Left ventricle myocardium superior (tissue), 1 donor: Measurements from ENCODE around the gene NLN. TPM values are rescaled to one million over a fixed set of nuclear protein-coding genes. Genes with fewer than 3 reads are reported as not detected.

Experiments
- total RNA-seq: library from RNA; stranded (reverse); fragmentation: NEBNext Ultra II Directional; extraction: Animal tissue kit (Norgen Biotek cat#: 25700); gene quantifications from one replicate; pipeline ENCODE4 v1.2.1, GENCODE V29; 2021
- donor health status: DM: no; HTN: yes; CAD: no; lungs with severe emphysema.

Gene NLN
- total RNA-seq, 1 donor from 2014 or later, result 14.1 TPM

Other genes starting within 250 kb of the NLN start
- gene ADAMTS6, start 240.3 kb upstream of the NLN start, total RNA-seq, result 1.4 TPM
- 0.99 TPM for gene CENPK, start 159.0 kb upstream of the NLN start, total RNA-seq
- 21.9 TPM for gene PPWD1, start 158.9 kb upstream of the NLN start, total RNA-seq
- 20.3 TPM for gene TRIM23, start 97.9 kb upstream of the NLN start, total RNA-seq
- gene SHLD3, start 97.2 kb upstream of the NLN start, total RNA-seq, result 1.9 TPM
- 23.0 TPM for gene TRAPPC13, start 97.2 kb upstream of the NLN start, total RNA-seq
- 4.6 TPM for gene SGTB, start 96 bp upstream of the NLN start, total RNA-seq
- gene ERBIN, start 204.4 kb downstream of the NLN start, total RNA-seq, result 39.6 TPM